Fibroblast of lung (primary cell): ENCODE results near the gene ARHGAP42. TPM values are rescaled to one million over a fixed set of nuclear protein-coding genes. Genes with fewer than 3 reads are reported as not detected.
A peak's percentile ranks its signal among the peaks of the same experiment; 100 is the strongest.

Experiments used
- DNase-seq, 2 donors: peaks; one replicate each; pipeline versions ENCODE4 v3.0.0 to v3.0.0-alpha.2; 2010; ENCODE audit warnings: low read depth in 2 of 2
- H2AFZ ChIP-seq: 2 replicates; pipeline ENCODE4 v1.5.1; 2012; ENCODE audit warnings: low read length, control low read depth, inconsistent platforms
- H3K27ac ChIP-seq: 2 replicates; pipeline ENCODE4 v1.5.1; 2011; ENCODE audit warnings: low read length, control low read depth; ENCODE audit not compliant: insufficient read depth
- H3K27me3 ChIP-seq: 2 replicates; pipeline ENCODE4 v1.5.1; 2011; ENCODE audit warnings: mild to moderate bottlenecking, low read length; ENCODE audit not compliant: control insufficient read depth, insufficient read depth
- H3K36me3 ChIP-seq: 2 replicates; pipeline ENCODE4 v1.5.1; 2011; ENCODE audit warnings: low read length; ENCODE audit not compliant: control insufficient read depth, insufficient read depth
- H3K4me1 ChIP-seq: 2 replicates; pipeline ENCODE4 v1.5.1; 2011; ENCODE audit warnings: low read length; ENCODE audit not compliant: control insufficient read depth, insufficient read depth; ENCODE audit errors: extremely low read depth
- H3K4me2 ChIP-seq: 2 replicates; pipeline ENCODE4 v1.5.1; 2011; ENCODE audit warnings: low read length, control low read depth; ENCODE audit not compliant: insufficient read depth; ENCODE audit errors: extremely low read depth
- H3K4me3 ChIP-seq, 4 experiments: fragments of 200-600 bp in 1 of 4; sonication (generic) in 1 of 4; replicated peaks in 1 of 4; 2 replicates each; pipeline ENCODE4 v1.5.1; 2011 to 2016; ENCODE audit warnings: low read length in 4 of 4, low read depth in 3 of 4, mild to moderate bottlenecking in 3 of 4, control low read depth in 2 of 4, inconsistent platforms in 1 of 4, mixed read lengths in 1 of 4; ENCODE audit not compliant: insufficient read depth in 1 of 4; ENCODE audit errors: control extremely low read depth in 1 of 4
- H3K79me2 ChIP-seq: 2 replicates; pipeline ENCODE4 v1.5.1; 2012; ENCODE audit warnings: mild to moderate bottlenecking, low read length, inconsistent platforms; ENCODE audit not compliant: control insufficient read depth, insufficient read depth
- H3K9ac ChIP-seq: 2 replicates; pipeline ENCODE4 v1.5.1; 2011; ENCODE audit warnings: mild to moderate bottlenecking, low read length, control low read depth; ENCODE audit not compliant: insufficient read depth
- H3K9me3 ChIP-seq: 2 replicates; pipeline ENCODE4 v1.5.1; 2012; ENCODE audit warnings: low read depth, low read length; ENCODE audit not compliant: control insufficient read depth, insufficient read depth
- H4K20me1 ChIP-seq: 2 replicates; pipeline ENCODE4 v1.5.1; 2011; ENCODE audit warnings: low read length; ENCODE audit not compliant: control insufficient read depth, insufficient read depth; ENCODE audit errors: extremely low read depth
- CTCF ChIP-seq, 2 donors: IDR thresholded peaks in 1 of 2; conservative IDR thresholded peaks in 1 of 2; 1 replicate in 1 of 2; 2 replicates in 1 of 2; pipeline ENCODE4 v1.5.1; 2011 to 2012; ENCODE audit warnings: low read length in 2 of 2, control low read depth in 1 of 2, inconsistent platforms in 1 of 2, low read depth in 1 of 2, mild to moderate bottlenecking in 1 of 2
- EZH2 ChIP-seq: IDR thresholded peaks from 2 replicates; pipeline ENCODE4 v1.5.1; 2012; ENCODE audit warnings: low read length, control low read depth, mild to moderate bottlenecking; ENCODE audit errors: missing control alignments
- polyA plus RNA-seq, 2 donors: library from polyadenylated mRNA; depleted of rRNA in 1 of 2; stranded (reverse) in 1 of 2; unstranded in 1 of 2; fragments of >200 nt; gene quantifications; 2 replicates each; pipeline ENCODE4 v1.2.1, GENCODE V29; 2011 to 2012; ENCODE audit warnings: missing spikeins in 1 of 2
- total RNA-seq: library from RNA; depleted of rRNA; stranded (reverse); fragments of >200 nt; gene quantifications from 2 replicates; pipeline ENCODE4 v1.2.1, GENCODE V29; 2014

Gene ARHGAP42
- total and polyA plus RNA-seq, 2 donors (not counting 1 experiment from before 2014, with no cell fraction given): 8.0 to 13.4 TPM

- no peak for TF ChIP-seq EZH2
- no peak for TF ChIP-seq CTCF (conservative IDR thresholded peaks at IDR 0.05 in 1 of 2, IDR thresholded peaks at IDR 0.05 in 1 of 2; ENCODE audit: low read depth in 1 of 2, low read length in 2 of 2)
- H3K36me3 ChIP-seq: no peaks in the 10 kb centered on the region
- no peak overlapping the region for H3K4me3 ChIP-seq
- H3K4me2 ChIP-seq: no peak overlapping the region
- no peaks in the 10 kb centered on the region for H3K27me3 ChIP-seq
- H3K9ac ChIP-seq: no peak overlapping the region
- H4K20me1 ChIP-seq: no peaks in the 10 kb centered on the region
- DNase-seq: no peak
- no peaks in the 10 kb centered on the region for H3K9me3 ChIP-seq
- H2AFZ ChIP-seq: no peak overlapping the region
- no peaks in the 10 kb centered on the region for H3K4me1 ChIP-seq
- H3K79me2 ChIP-seq: no peaks in the 10 kb centered on the region
- no peak overlapping the region for H3K27ac ChIP-seq
These were observed 66.1 kb downstream of the ARHGAP42 start for GRCh38 chr11:100753172-100753543.

- no peak overlapping the region for H3K27ac ChIP-seq
- no peaks in the 10 kb centered on the region for H3K4me1 ChIP-seq
- no peak for DNase-seq
- H3K79me2 ChIP-seq: no peaks in the 10 kb centered on the region
- H2AFZ ChIP-seq: no peak overlapping the region
- TF ChIP-seq EZH2 (no peak), CTCF (conservative IDR thresholded peaks at IDR 0.05 in 1 of 2, IDR thresholded peaks at IDR 0.05 in 1 of 2; ENCODE audit: low read depth in 1 of 2, low read length in 2 of 2) (no peak)
- no peak overlapping the region for H3K9ac ChIP-seq
- no peaks in the 10 kb centered on the region for H3K9me3 ChIP-seq
- H3K4me3 ChIP-seq: no peak overlapping the region
- no peak overlapping the region for H3K4me2 ChIP-seq
- no peaks in the 10 kb centered on the region for H3K36me3 ChIP-seq
- H4K20me1 ChIP-seq: no peaks in the 10 kb centered on the region
- H3K27me3 ChIP-seq: no peaks in the 10 kb centered on the region
These were observed 66.5 kb downstream of the ARHGAP42 start for GRCh38 chr11:100753571-100753970.

GRCh38 chr11:100756559-100756958 is 69.5 kb downstream of the ARHGAP42 start:
- no peak overlapping the region for H3K4me2 ChIP-seq
- H3K79me2 ChIP-seq: no peaks in the 10 kb centered on the region
- H3K4me1 ChIP-seq: no peaks in the 10 kb centered on the region
- H2AFZ ChIP-seq: no peak overlapping the region
- peak in 1 of 2 donors; percentile 7 for DNase-seq
- no peaks in the 10 kb centered on the region for H4K20me1 ChIP-seq
- TF ChIP-seq CTCF (conservative IDR thresholded peaks at IDR 0.05 in 1 of 2, IDR thresholded peaks at IDR 0.05 in 1 of 2; ENCODE audit: low read depth in 1 of 2, low read length in 2 of 2) (no peak), EZH2 (no peak)
- H3K36me3 ChIP-seq: no peaks in the 10 kb centered on the region
- no peak overlapping the region for H3K27ac ChIP-seq
- H3K9ac ChIP-seq: no peak overlapping the region
- no peaks in the 10 kb centered on the region for H3K9me3 ChIP-seq
- H3K27me3 ChIP-seq: no peaks in the 10 kb centered on the region
- H3K4me3 ChIP-seq: no peak overlapping the region
